ENCODE results near the gene TP53I13.
A peak's percentile ranks its signal among the peaks of the same experiment; 100 is the strongest.

Gene TP53I13

DNA sequence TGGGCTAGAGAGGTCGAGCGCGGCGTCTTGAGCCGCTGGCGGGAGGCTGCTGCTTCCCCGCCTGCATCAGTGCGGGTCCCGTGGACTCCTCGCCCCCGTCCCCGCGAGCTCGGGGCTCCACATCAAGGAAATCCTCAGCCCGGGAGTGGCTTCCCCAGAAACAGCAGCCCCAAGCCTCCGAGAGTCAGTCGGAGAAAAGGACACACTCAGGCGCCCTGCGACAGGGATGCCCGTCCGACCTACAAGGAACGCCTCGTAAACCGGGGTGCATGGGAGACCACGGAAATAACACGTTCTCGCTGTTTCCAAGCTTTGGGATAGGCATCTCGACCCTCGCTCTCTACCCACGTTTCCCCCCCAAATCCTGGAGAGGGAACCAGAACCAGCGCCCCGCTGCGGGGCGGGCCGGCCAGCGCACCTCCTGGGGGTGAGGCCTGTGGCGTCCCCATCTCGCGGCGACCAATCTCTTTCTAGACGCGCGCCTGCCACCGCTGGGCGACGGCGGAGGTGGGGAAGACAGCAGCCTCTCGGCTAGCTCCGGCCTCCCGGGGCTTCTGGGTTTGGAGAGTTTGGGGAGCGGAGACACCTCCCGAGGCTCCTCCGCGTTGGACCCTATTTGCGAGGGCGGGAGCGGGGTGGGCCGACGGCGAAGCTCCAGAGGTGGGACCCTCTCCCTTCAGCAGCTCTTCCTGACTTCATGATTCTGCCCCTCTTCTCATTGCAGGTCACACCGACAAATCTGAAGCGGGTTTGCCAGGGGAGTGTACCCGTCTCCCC lies 759 bp upstream of the TP53I13 start:
- DNase-seq: peak; percentile 80 to 86

DNA sequence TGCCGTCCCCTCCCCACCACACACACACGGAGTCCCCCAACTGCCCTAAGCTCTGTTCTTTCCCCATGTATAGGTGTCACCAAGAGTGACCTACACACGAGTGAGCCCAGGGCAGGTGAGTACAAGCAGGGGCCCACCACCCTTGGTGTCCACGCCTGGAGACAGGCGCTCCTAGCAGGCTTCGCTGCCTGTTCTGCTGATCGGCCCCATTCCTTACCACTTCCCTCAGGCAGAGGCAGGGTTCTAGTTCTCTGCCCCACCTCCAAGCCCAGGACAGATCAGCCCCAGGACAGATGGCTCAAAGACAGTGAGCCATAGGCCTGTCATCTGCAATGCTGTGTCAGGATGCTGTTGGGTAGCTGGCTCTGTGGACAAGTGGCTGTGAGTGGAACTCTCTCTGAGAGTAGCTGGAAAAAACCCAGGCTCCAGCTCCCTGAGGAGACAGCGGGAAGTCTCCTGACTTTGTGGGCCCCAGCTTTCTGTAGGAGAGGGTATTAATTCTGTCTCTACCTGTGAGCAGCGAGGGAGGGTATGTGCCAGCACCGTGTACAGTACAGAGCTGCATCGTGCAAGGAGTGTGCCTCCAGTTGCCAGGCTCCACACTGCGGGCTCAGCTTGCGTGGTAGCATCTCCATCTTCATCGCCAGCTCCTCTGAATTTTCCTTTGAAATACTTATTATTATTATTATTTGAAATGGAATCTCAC lies 897 bp downstream of the TP53I13 start:
- DNase-seq: no peak

DNA sequence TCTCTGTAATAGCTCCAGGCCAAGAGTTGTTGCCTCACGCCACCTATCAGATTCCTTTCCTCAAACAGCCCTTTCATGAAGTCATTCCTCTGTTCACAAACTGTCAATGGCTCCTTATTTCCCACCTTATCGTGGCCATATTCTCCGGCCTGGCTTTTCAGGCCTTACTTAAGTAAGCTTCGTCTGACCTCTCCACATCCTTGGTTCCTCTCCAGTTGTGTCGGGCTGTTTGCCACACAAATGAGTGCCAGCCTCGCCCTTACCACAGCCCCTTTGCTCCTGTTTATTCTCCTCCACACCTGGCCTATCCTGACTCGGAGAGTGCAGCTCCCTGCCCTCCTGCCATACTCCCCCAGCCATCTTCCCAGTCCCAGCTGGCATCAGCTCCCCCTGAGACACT lies 2.0 kb downstream of the TP53I13 start:
- no peak for DNase-seq

DNA sequence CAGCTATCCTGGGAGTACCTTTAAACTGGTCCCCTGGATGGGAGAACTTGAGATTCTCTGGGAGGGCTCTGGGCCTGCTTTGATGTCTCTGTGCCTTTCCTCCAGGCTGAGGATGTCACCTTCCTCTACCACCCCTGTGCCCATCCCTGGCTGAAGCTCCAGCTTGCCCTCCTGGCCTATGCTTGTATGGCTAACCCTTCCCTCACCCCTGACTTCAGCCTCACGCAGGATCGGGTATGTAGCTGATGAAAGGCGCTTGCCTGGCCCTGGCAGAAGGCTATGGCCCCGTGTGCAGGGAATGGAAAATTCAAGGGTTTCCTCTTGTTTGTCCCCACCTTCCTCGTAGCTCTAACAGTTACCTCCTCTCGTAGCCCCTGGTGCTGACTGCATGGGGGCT lies 3.0 kb downstream of the TP53I13 start:
- DNase-seq: no peak

DNA sequence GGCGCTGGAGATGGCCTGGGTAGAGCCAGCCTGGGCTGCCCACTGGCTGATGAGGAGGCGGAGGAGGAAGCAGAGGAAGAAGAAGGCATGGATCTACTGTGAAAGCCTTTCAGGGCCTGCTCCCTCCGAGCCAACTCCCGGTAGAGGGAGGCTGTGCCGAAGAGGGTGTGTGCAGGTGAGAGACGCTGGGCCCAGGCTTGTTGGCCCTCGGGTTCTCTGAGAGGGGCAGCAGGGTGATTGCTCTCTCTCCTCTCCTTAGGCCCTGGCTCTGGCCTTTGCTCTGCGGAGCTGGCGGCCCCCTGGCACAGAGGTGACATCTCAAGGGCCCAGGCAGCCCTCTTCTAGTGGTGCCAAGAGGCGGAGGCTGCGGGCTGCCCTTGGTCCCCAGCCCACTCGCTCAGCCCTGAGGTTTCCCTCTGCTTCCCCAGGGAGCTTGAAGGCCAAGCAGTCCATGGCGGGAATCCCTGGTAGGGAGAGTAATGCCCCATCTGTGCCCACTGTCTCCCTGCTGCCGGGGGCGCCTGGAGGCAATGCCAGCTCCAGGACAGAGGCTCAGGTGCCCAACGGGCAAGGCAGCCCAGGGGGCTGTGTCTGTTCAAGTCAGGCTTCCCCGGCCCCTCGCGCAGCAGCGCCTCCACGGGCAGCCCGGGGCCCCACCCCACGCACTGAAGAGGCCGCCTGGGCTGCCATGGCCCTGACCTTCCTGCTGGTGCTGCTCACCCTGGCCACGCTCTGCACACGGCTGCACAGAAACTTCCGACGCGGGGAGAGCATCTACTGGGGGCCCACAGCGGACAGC lies 3.6 kb downstream of the TP53I13 start:
- DNase-seq: no peak

- DNase-seq: peak; percentile 54 to 62
Measured at GRCh38 chr17:29572691-29573557, 4.4 kb downstream of the TP53I13 start.

- no peak for DNase-seq
Measured at GRCh38 chr17:29573558-29573869, 5.0 kb downstream of the TP53I13 start.

DNA sequence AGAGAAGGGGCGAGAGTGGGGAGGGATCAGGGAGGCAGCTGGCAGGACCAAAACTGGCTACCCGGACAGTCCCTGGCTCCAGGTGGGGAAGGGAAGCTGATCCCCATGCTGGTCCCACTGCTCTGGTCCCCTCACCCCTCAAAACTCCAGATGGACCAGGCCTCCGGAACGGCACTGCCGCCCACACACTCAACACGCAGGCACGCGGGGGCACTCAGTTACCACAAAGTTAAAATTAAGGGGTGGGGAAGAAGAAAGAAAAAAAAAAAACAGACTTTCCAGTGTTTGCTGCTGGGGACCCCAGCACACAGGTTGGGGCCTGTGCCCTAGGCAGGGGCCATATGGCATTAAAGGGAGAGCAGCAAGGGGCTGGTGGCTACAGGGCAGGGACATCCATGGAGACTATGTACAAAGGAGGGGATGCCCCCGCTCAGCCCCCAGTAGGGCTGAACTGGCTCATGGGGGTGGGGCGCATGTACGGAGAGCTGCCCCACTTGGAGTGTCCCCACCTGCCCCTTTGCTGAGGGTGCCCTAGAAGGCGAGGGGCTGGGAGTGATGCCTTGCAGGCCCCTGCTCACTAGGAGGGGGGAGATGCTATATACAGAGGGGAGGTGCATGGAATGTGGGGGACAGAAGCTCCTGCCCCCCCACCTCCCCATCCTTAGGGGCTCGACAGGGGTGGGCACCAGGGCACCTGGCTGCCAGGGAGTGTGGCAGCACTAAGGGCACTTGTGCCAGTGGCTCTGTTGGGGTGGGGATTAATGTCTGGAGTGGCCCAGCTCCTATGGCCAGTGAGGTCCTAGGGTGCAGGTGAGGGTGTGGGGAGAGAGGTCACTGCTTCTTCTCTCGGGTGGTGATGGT lies 5.6 kb downstream of the TP53I13 start:
- no peak for DNase-seq

GRCh38 chr17:29574732-29575510 lies 6.4 kb downstream of the TP53I13 start:
- no peak for DNase-seq

- DNase-seq: no peak
Measured at GRCh38 chr17:29575511-29576213, 7.2 kb downstream of the TP53I13 start.

DNA sequence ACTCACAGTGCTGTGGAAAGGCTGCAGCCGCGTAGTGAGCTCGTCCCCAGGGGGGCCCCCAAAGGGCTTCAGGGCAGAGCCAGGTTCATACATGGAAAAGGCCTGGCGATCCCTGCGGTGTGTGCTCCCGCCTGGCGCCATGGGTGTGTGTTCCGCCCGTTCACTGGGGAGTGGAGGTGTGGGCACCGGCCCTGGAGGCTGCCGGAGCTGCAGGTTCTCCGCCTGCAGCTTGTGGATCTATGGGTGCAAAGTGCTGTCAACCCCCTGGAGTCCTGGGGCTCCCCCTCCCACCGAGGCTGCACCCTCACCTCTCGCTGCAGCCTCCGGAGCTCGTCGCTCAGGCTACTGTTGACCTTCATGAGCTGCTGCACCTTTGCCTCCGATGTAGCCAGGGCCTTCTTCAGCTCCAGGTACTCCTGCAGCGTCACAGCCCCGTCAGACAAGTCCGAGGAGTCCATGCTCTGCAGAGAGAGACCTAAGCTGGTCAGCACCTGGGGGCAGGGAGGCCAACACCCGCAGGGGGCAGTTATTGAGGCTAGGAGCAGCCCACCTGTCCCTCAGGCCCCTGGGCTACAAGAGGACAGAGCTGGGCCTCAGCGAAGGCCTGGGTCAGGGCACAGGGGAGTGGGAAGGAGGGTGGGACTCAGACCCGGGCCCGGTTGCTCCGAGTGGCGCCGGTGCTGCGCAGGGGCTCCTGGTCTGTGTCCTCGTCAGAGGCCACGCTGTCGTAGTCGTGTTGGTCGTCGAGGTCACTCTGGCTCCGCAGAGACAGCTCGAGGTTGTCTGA lies 7.9 kb downstream of the TP53I13 start:
- DNase-seq: no peak

- no peak for DNase-seq
Measured at GRCh38 chr17:29577001-29577370, 8.5 kb downstream of the TP53I13 start.

- no peak for DNase-seq
Measured at GRCh38 chr17:29577385-29578211, 9.1 kb downstream of the TP53I13 start.

DNA sequence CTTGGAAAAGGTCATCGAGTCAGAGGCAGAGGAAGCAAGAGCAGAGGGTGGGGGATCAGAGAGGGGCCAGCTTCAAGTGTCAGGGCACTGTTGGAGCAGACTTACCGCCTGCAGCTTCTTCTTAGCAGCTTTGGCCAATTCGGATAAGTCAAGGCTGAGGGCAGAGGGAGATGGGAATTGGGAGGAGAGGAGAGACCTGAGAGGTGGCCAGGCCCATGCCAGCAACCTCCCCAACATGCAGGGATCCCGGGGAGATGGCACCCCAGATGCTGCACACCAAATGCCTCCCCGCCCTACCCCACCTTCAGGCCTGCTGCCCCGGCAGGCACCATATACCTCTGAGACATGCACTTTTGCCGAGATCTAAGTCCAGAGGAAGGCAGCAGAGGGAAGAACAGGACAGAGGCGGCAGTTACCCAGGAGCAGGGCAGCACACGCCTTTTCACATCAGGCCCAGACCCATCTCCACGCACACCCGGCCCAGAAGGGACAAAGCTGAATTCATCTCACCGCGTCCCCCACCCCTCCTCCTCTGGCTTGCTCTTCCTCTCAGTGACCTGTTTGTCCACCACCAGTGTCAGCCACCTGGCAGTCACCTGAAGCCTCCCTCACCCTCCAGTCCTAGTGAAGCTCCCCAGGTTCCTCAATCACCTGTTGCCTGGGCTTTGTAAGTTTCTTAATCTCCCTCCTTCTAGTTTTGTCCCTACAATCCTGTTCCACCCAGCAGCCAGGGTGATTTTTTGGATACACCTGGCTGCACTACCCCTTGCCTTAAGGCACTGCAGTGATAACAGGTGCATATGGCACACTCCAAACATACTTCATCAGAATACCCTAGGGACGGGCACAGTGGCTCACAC lies 10.4 kb downstream of the TP53I13 start:
- no peak for DNase-seq

GRCh38 chr17:29579866-29580771 lies 11.6 kb downstream of the TP53I13 start:
- peak; percentile 92 to 94 for DNase-seq

DNA sequence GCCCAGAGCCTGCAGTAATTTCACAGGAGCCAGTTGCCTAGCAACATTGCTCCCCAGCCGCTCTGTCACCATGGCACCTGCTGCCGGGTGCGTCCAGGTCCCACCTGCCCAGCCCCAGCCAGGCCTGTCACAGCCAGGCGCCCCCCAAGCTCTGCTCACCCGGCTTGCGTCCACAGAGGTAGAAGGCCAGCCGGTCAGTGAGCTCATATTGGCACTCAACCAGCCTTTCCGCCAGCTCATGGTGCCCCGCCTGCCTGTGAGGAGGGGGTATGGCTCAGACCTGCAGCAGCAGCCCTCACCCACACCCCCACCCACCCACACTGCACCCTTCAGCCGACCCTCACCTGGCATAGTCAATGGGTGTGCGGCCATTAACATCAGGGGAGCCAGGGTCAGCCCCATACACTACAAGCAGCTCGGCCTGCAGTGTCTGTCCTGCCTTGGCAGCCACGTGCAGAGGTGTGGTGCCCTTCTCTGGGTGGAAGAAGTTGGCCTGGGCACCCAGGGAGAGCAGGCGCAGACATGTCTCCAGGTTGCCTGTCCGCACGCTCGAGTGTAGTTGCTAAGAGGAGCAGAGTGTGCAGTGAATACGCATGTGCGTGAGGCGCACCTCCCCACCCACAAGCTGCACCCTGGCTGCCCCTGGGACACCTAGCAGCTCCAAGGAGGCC lies 13.2 kb downstream of the TP53I13 start:
- no peak for DNase-seq
